OCI-LY7 (cell line): ENCODE data around the gene TRIM27. TPM values are rescaled to one million over a fixed set of nuclear protein-coding genes. Genes with fewer than 3 reads are reported as not detected.
"Not testable (repeated sequence)": the region's sequence is repeated elsewhere in the genome, so short reads cannot be mapped to it uniquely, and the experiment has no call there.

ENCODE experiments used
- BruUV-seq: library from RNA; stranded (reverse); fragments of 400-500 nt; replicated peaks from 2 replicates; lab custom pipeline; 2021; lab: Mats Ljungman, UMichigan
- CTCF ChIA-PET: fragments of 300-600 bp; sonication (Branson Sonifier 250); formaldehyde crosslinking; loops from one replicate; lab custom pipeline; 2022; ENCODE audit warnings: antibody characterized with exemption; ENCODE audit not compliant: unreplicated experiment; lab: Charles Lee
- POLR2A ChIA-PET: fragments of 300-600 bp; sonication (Branson Sonifier 250); formaldehyde crosslinking; loops from one replicate; lab custom pipeline; 2022; ENCODE audit warnings: antibody characterized with exemption; lab: Charles Lee
- DNase-seq: peaks from one replicate; pipeline ENCODE4 v3.0.0-alpha.2; 2015; ENCODE audit warnings: low spot score
- H2AFZ ChIP-seq: fragments of 200-600 bp; sonication (generic), shearing (Covaris generic); 2 replicates; pipeline ENCODE4 v1.6.1; 2014; ENCODE audit warnings: mild to moderate bottlenecking, antibody characterized with exemption, low read length, moderate library complexity
- H3K27ac ChIP-seq: fragments of 200-600 bp; sonication (generic); 2 replicates; pipeline ENCODE4 v1.5.1; 2014; ENCODE audit warnings: mixed run types, low read depth, mild to moderate bottlenecking, moderate library complexity, low read length, inconsistent platforms; ENCODE audit not compliant: poor library complexity, severe bottlenecking
- H3K36me3 ChIP-seq: fragments of 200-600 bp; sonication (generic); 2 replicates; pipeline ENCODE4 v1.6.1; 2014; ENCODE audit warnings: mild to moderate bottlenecking, antibody characterized with exemption, low read length, moderate library complexity, mixed read lengths; ENCODE audit not compliant: insufficient read depth
- H3K4me1 ChIP-seq: fragments of 200-600 bp; sonication (generic); 2 replicates; pipeline ENCODE4 v1.5.1; 2014; ENCODE audit warnings: mild to moderate bottlenecking, low read length; ENCODE audit not compliant: insufficient read depth, poor library complexity, severe bottlenecking
- H3K4me2 ChIP-seq: fragments of 200-600 bp; sonication (generic); 2 replicates; pipeline ENCODE4 v1.6.1; 2014; ENCODE audit warnings: mild to moderate bottlenecking, low read length
- H3K4me3 ChIP-seq: fragments of 200-600 bp; sonication (generic); 2 replicates; pipeline ENCODE4 v1.5.1; 2014; ENCODE audit warnings: mild to moderate bottlenecking, low read depth, low read length; ENCODE audit not compliant: poor library complexity, severe bottlenecking
- H3K79me2 ChIP-seq: fragments of 200-600 bp; sonication (generic); 2 replicates; pipeline ENCODE4 v1.6.1; 2016; ENCODE audit warnings: low read depth, mild to moderate bottlenecking, low read length, moderate library complexity, mixed read lengths; ENCODE audit not compliant: insufficient read depth
- H3K9me2 ChIP-seq: fragments of 200-600 bp; sonication (generic); 2 replicates; pipeline ENCODE4 v1.6.1; 2016; ENCODE audit warnings: mild to moderate bottlenecking, low read length, mixed read lengths; ENCODE audit not compliant: insufficient read depth
- H3K9me3 ChIP-seq: fragments of 200-600 bp; sonication (generic); 2 replicates; pipeline ENCODE4 v1.6.1; 2014; ENCODE audit warnings: mild to moderate bottlenecking, mixed run types, low read length, mixed read lengths
- H4K20me1 ChIP-seq: fragments of 200-600 bp; sonication (generic); 2 replicates; pipeline ENCODE4 v1.6.1; 2014; ENCODE audit warnings: mild to moderate bottlenecking, antibody characterized with exemption, low read length, moderate library complexity, mixed read lengths; ENCODE audit not compliant: insufficient read depth
- EZH2phosphoT487 ChIP-seq: fragments of 200-600 bp; sonication (generic); IDR thresholded peaks from 2 replicates; pipeline ENCODE4 v1.6.1; 2018; ENCODE audit warnings: low read depth, borderline replicate concordance, mild to moderate bottlenecking, mixed run types, antibody characterized with exemption, low read length, moderate library complexity, mixed read lengths
- intact Hi-C: fragments of 100-400 bp; cut with micrococcal nuclease; formaldehyde crosslinking; loops from one replicate; pipeline ENCODE4 v1.10.0; 2022; ENCODE audit not compliant: unreplicated experiment
- total RNA-seq, 2 experiments: library from RNA; depleted of rRNA in 1 of 2; stranded (reverse); fragments of >200 nt in 1 of 2; shearing (Covaris generic) in 1 of 2; gene quantifications; 2 replicates each; pipeline ENCODE4 v1.2.3, GENCODE V29; 2014 to 2022
- TF ChIP-seq, protein P1 (sequence below): fragments of 200-600 bp; sonication (generic); conservative IDR thresholded peaks from 2 replicates; pipeline ENCODE4 v1.5.1; 2014; ENCODE audit warnings: mild to moderate bottlenecking, antibody characterized with exemption, low read length, moderate library complexity, mixed read lengths

TRIM27 gene
- total RNA-seq, 2 experiments from 2014 or later = 112 to 130 TPM

- Histone ChIP-seq H3K4me1 (peaks cover 46% of the 10 kb centered on the region), H3K27ac (peak overlapping the region; percentile 79), H3K4me2 (peak overlapping the region; percentile 42), H2AFZ (peak overlapping the region; percentile 37; the same call in 1 of the 2 replicates), H3K9me3 (peaks cover 12% of the 10 kb centered on the region; the same call in 1 of the 2 replicates), H3K4me3 (peak overlapping the region; percentile 63)
- POLR2A ChIA-PET = interaction anchor here (0.6 to 4.3 kb wide), 22 partner anchors 9 to 1057 kb away, joined by 3 to 38 read pairs (median 4); a partner anchor contains a TSS
- H3K36me3 ChIP-seq, H3K9me2 ChIP-seq, intact Hi-C loops, H4K20me1 ChIP-seq, BruUV-seq, H3K79me2 ChIP-seq: not testable (repeated sequence)
- CTCF ChIA-PET = interaction anchor here (0.7 to 1.2 kb wide), 3 partner anchors 9 to 1851 kb away, joined by 3 to 4 read pairs (median 3); partner anchors contain the start of gene MDC1
- DNase-seq = peak; percentile 73
These were observed 57.3 kb downstream of the TRIM27 start for GRCh38 chr6:28866205-28867085.

- POLR2A ChIA-PET = interaction anchor here (0.6 to 4.3 kb wide), 22 partner anchors 9 to 1057 kb away, joined by 3 to 38 read pairs (median 4); a partner anchor contains a TSS
- H2AFZ ChIP-seq = peak overlapping the region; percentile 37; the same call in 1 of the 2 replicates
These were observed 58.2 kb downstream of the TRIM27 start for GRCh38 chr6:28865401-28866204.

More at GRCh38 chr6:28865401-28866204, 58.2 kb downstream of the TRIM27 start:
- Histone ChIP-seq H3K27ac (peak overlapping the region; percentile 79), H3K4me3 (peak overlapping the region; percentile 9), H3K9me2 (no peaks in the 10 kb centered on the region), H3K9me3 (peaks cover 12% of the 10 kb centered on the region; the same call in 1 of the 2 replicates), H3K4me1 (peaks cover 41% of the 10 kb centered on the region), H3K79me2 (no peaks in the 10 kb centered on the region), H3K36me3 (peaks cover 6% of the 10 kb centered on the region; the same call in 1 of the 2 replicates), H3K4me2 (no peak overlapping the region), H4K20me1 (no peaks in the 10 kb centered on the region)
- DNase-seq = peak; percentile 86
- BruUV-seq = TSS peak; percentile 100
- CTCF ChIA-PET = interaction anchor here (0.7 to 1.2 kb wide), 3 partner anchors 10 to 1852 kb away, joined by 3 to 4 read pairs (median 3); partner anchors contain the start of gene MDC1
- TF ChIP-seq EZH2phosphoT487 = no peak
- TF ChIP-seq, protein P1, sequence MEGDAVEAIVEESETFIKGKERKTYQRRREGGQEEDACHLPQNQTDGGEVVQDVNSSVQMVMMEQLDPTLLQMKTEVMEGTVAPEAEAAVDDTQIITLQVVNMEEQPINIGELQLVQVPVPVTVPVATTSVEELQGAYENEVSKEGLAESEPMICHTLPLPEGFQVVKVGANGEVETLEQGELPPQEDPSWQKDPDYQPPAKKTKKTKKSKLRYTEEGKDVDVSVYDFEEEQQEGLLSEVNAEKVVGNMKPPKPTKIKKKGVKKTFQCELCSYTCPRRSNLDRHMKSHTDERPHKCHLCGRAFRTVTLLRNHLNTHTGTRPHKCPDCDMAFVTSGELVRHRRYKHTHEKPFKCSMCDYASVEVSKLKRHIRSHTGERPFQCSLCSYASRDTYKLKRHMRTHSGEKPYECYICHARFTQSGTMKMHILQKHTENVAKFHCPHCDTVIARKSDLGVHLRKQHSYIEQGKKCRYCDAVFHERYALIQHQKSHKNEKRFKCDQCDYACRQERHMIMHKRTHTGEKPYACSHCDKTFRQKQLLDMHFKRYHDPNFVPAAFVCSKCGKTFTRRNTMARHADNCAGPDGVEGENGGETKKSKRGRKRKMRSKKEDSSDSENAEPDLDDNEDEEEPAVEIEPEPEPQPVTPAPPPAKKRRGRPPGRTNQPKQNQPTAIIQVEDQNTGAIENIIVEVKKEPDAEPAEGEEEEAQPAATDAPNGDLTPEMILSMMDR = no peak
- intact Hi-C loops = no loop called here
